ENCODE measurements around the gene FLNB. TPM values are rescaled to one million over a fixed set of nuclear protein-coding genes. Genes with fewer than 3 reads are reported as not detected.

FLNB gene
- total and polyA plus RNA-seq, 2 of the 4 experiments (the other 2 are of a cell fraction), result 78.0 to 136 TPM

GRCh38 chr3:58157700-58158099 is 149.5 kb downstream of the FLNB start:
- ChIA-PET POLR2A (ENCODE audit: unreplicated experiment) (no interaction called here), CTCF (interaction anchor here (2.3 kb wide), 1 partner anchor 10 kb away, joined by 11 read pairs; no protein-coding TSS in a partner anchor)
- Histone ChIP-seq H2AFZ (replicated peaks; ENCODE audit: low read length, poor library complexity) (no peak overlapping the region), H3K36me3 (ENCODE audit: control insufficient read depth, insufficient read depth, low read length) (peaks cover 59% of the 10 kb centered on the region), H3K56ac (ENCODE audit: extremely low read depth, insufficient read depth, low read length) (no peak overlapping the region), H2BK20ac (ENCODE audit: low read depth, low read length) (no peak overlapping the region), H4K20me1 (ENCODE audit: insufficient read depth, low read length) (0 out of 2 replicates have a peak, but pooled peaks cover under 1% of the 10 kb centered on the region), H3K4me2 (ENCODE audit: low read depth, low read length) (no peak overlapping the region), H3K4me3 (ENCODE audit: insufficient read depth, low read depth, low read length) (no peak overlapping the region), H3K4me1 (ENCODE audit: control insufficient read depth, insufficient read depth, low read length) (peaks cover 8% of the 10 kb centered on the region), H2BK15ac (ENCODE audit: low read depth, low read length) (no peak overlapping the region), H3K9me3 (ENCODE audit: control insufficient read depth, insufficient read depth, low read length) (peaks cover 2% of the 10 kb centered on the region; the same call in 1 of the 2 replicates), H3K9ac (ENCODE audit: low read depth, low read length) (no peak overlapping the region), H3K27ac (ENCODE audit: insufficient read depth, low read length) (no peak overlapping the region), H3K27me3 (ENCODE audit: control insufficient read depth, insufficient read depth, low read length) (no peaks in the 10 kb centered on the region), H4K91ac (ENCODE audit: insufficient read depth, low read depth, low read length) (no peak overlapping the region), H3K14ac (replicated peaks; ENCODE audit: low read depth, low read length) (no peak overlapping the region), H2AK5ac (ENCODE audit: low read depth, low read length) (no peak overlapping the region), H3K18ac (ENCODE audit: low read depth, low read length) (no peak overlapping the region), H3K9me1 (ENCODE audit: insufficient read depth, low read length) (peaks cover 15% of the 10 kb centered on the region), H3K23ac (ENCODE audit: low read depth, low read length) (no peak overlapping the region), H3K4ac (ENCODE audit: low read depth, low read length) (no peak overlapping the region), H2BK120ac (ENCODE audit: low read depth, low read length) (no peak overlapping the region), H2AK9ac (replicated peaks; ENCODE audit: low read depth, low read length, poor library complexity) (no peak overlapping the region), H4K8ac (ENCODE audit: low read depth in 2 of 2, low read length in 2 of 2) (no peak overlapping the region), H3K79me1 (ENCODE audit: low read depth in 1 of 2, low read length in 2 of 2) (peaks cover 17 to 35% of the 10 kb centered on the region in 2 experiments; a peak in 3 of 4 replicates), H4K5ac (ENCODE audit: low read depth, low read length) (no peak overlapping the region), H2BK5ac (ENCODE audit: low read depth, low read length, poor library complexity, severe bottlenecking) (no peak overlapping the region)
- BruUV-seq (replicated peaks), result no TSS peak
- TF ChIP-seq RAD21 (IDR thresholded peaks at IDR 0.05; ENCODE audit: low read length) (no peak), BHLHE40 (IDR thresholded peaks at IDR 0.05; ENCODE audit: low read depth, low read length) (no peak)
- 82% methylated on average over 7 of the region's 11 CpGs; no CpG with 5 or more reads in 1 of the 2 experiments for WGBS, 2 experiments (ENCODE audit: extremely low coverage in 2 of 2, insufficient read length in 1 of 2)
- ATAC-seq (ENCODE audit: low read depth) (no peak), DNase-seq (no peak)
- intact Hi-C loops (cut with micrococcal nuclease), result no loop called here
- dilution Hi-C loops (cut with HindIII; ENCODE audit: low sequenced_read_pairs, unreplicated experiment), result no loop called here
- in situ Hi-C loops (cut with MboI; ENCODE audit: low sequenced_read_pairs), result no loop called here
